ENCODE results near the gene GNAT3. TPM values are rescaled to one million over a fixed set of nuclear protein-coding genes. Genes with fewer than 3 reads are reported as not detected.

Gene GNAT3
- total RNA-seq, 1 experiment from 2014 or later = not detected

- no peak for TF ChIP-seq EZH2 (IDR thresholded peaks at IDR 0.05; ENCODE audit: borderline replicate concordance, low read depth, low read length, poor library complexity, severe bottlenecking)
- TF ChIP-seq CTCF (conservative IDR thresholded peaks at IDR 0.05; ENCODE audit: low read depth, low read length) = no peak
- H3K4me1 ChIP-seq (ENCODE audit: insufficient read depth, low read length, poor library complexity, severe bottlenecking) = no peaks in the 10 kb centered on the region
- ChIA-PET CTCF (no interaction called here), POLR2A (ENCODE audit: low non-redundant PET) (no interaction called here)
- BruUV-seq (replicated peaks) = no TSS peak
- H3K4me3 ChIP-seq (ENCODE audit: low read depth, low read length, poor library complexity, severe bottlenecking) = no peak overlapping the region
- no peak overlapping the region for H3K27ac ChIP-seq (ENCODE audit: low read depth, low read length, poor library complexity, severe bottlenecking)
- intact Hi-C loops (cut with micrococcal nuclease; ENCODE audit: unreplicated experiment) = no loop called here
- H3K36me3 ChIP-seq (ENCODE audit: insufficient read depth, low read length, poor library complexity, severe bottlenecking) = no peaks in the 10 kb centered on the region
- no peaks in the 10 kb centered on the region for H3K9me3 ChIP-seq (ENCODE audit: low read depth, low read length, poor library complexity, severe bottlenecking)
- no peaks in the 10 kb centered on the region for H3K27me3 ChIP-seq (replicated peaks; ENCODE audit: insufficient read depth, low read depth, low read length, poor library complexity)
- no peak for DNase-seq (ENCODE audit: low spot score)
These were observed 5.5 kb upstream of the GNAT3 start for GRCh38 chr7:80517282-80517747.

- intact Hi-C loops (cut with micrococcal nuclease; ENCODE audit: unreplicated experiment) = no loop called here
- no peaks in the 10 kb centered on the region for H3K27me3 ChIP-seq (replicated peaks; ENCODE audit: insufficient read depth, low read depth, low read length, poor library complexity)
- DNase-seq (ENCODE audit: low spot score) = no peak
- ChIA-PET CTCF (no interaction called here), POLR2A (ENCODE audit: low non-redundant PET) (no interaction called here)
- BruUV-seq (replicated peaks) = no TSS peak
- H3K4me1 ChIP-seq (ENCODE audit: insufficient read depth, low read length, poor library complexity, severe bottlenecking) = no peaks in the 10 kb centered on the region
- TF ChIP-seq EZH2 (IDR thresholded peaks at IDR 0.05; ENCODE audit: borderline replicate concordance, low read depth, low read length, poor library complexity, severe bottlenecking) = no peak
- no peak for TF ChIP-seq CTCF (conservative IDR thresholded peaks at IDR 0.05; ENCODE audit: low read depth, low read length)
- no peaks in the 10 kb centered on the region for H3K36me3 ChIP-seq (ENCODE audit: insufficient read depth, low read length, poor library complexity, severe bottlenecking)
- no peaks in the 10 kb centered on the region for H3K9me3 ChIP-seq (ENCODE audit: low read depth, low read length, poor library complexity, severe bottlenecking)
- H3K27ac ChIP-seq (ENCODE audit: low read depth, low read length, poor library complexity, severe bottlenecking) = no peak overlapping the region
- H3K4me3 ChIP-seq (ENCODE audit: low read depth, low read length, poor library complexity, severe bottlenecking) = no peak overlapping the region
These were observed 3.4 kb upstream of the GNAT3 start for GRCh38 chr7:80515298-80515697.

- no TSS peak for BruUV-seq (replicated peaks)
- Histone ChIP-seq H3K4me3 (ENCODE audit: low read depth, low read length, poor library complexity, severe bottlenecking) (no peak overlapping the region), H3K27me3 (replicated peaks; ENCODE audit: insufficient read depth, low read depth, low read length, poor library complexity) (no peaks in the 10 kb centered on the region)
These were observed 1.8 kb downstream of the GNAT3 start for GRCh38 chr7:80510021-80510420.

More at GRCh38 chr7:80510021-80510420, 1.8 kb downstream of the GNAT3 start:
- ChIA-PET CTCF (no interaction called here), POLR2A (ENCODE audit: low non-redundant PET) (no interaction called here)
- H3K36me3 ChIP-seq (ENCODE audit: insufficient read depth, low read length, poor library complexity, severe bottlenecking) = no peaks in the 10 kb centered on the region
- no peak for DNase-seq (ENCODE audit: low spot score)
- no peaks in the 10 kb centered on the region for H3K9me3 ChIP-seq (ENCODE audit: low read depth, low read length, poor library complexity, severe bottlenecking)
- intact Hi-C loops (cut with micrococcal nuclease; ENCODE audit: unreplicated experiment) = no loop called here
- H3K4me1 ChIP-seq (ENCODE audit: insufficient read depth, low read length, poor library complexity, severe bottlenecking) = no peaks in the 10 kb centered on the region
- no peak overlapping the region for H3K27ac ChIP-seq (ENCODE audit: low read depth, low read length, poor library complexity, severe bottlenecking)
- TF ChIP-seq CTCF (conservative IDR thresholded peaks at IDR 0.05; ENCODE audit: low read depth, low read length) (no peak), EZH2 (IDR thresholded peaks at IDR 0.05; ENCODE audit: borderline replicate concordance, low read depth, low read length, poor library complexity, severe bottlenecking) (no peak)

All from A673 (cell line).